IMR-90 (cell line): ENCODE measurements around the gene ABTB2. TPM values are rescaled to one million over a fixed set of nuclear protein-coding genes. Genes with fewer than 3 reads are reported as not detected.

Source experiments
- ATAC-seq: fragments of 200-7000 bp; cut with Tn5 transposase; 2 replicates; pipeline ENCODE4 v1.9.1; 2020; ENCODE audit warnings: low read depth, mild to moderate bottlenecking, moderate library complexity
- BruUV-seq: library from RNA; stranded (reverse); fragments of 400-500 nt; replicated peaks from 2 replicates; lab custom pipeline; 2021; lab: Mats Ljungman, UMichigan
- CTCF ChIA-PET: fragments of 300-600 bp; formaldehyde crosslinking; extraction: SDS; loops from one replicate; lab custom pipeline; 2021; ENCODE audit warnings: antibody characterized with exemption; lab: Yijun Ruan, JAX
- POLR2A ChIA-PET: fragments of 300-600 bp; sonication (Branson Sonifier 250); formaldehyde crosslinking; loops from one replicate; lab custom pipeline; 2022; ENCODE audit warnings: antibody characterized with exemption; ENCODE audit not compliant: unreplicated experiment; lab: Charles Lee
- DNase-seq: peaks from one replicate; pipeline ENCODE4 v3.0.0; 2013
- H2AFZ ChIP-seq: replicated peaks from 2 replicates; pipeline ENCODE3; 2013; ENCODE audit warnings: low read length, mild to moderate bottlenecking; ENCODE audit not compliant: poor library complexity
- H2AK5ac ChIP-seq: 2 replicates; pipeline ENCODE4 v1.6.1; 2013; ENCODE audit warnings: low read depth, low read length, inconsistent platforms
- H2AK9ac ChIP-seq: replicated peaks from 2 replicates; pipeline ENCODE3; 2013; ENCODE audit warnings: mild to moderate bottlenecking, low read depth, low read length, moderate library complexity; ENCODE audit not compliant: poor library complexity
- H2BK120ac ChIP-seq: 2 replicates; pipeline ENCODE4 v1.6.1; 2013; ENCODE audit warnings: low read depth, low read length, inconsistent platforms
- H2BK15ac ChIP-seq: 3 replicates; pipeline ENCODE4 v1.6.1; 2013; ENCODE audit warnings: low read depth, low read length, inconsistent platforms
- H2BK20ac ChIP-seq: 2 replicates; pipeline ENCODE4 v1.6.1; 2013; ENCODE audit warnings: low read depth, mild to moderate bottlenecking, inconsistent platforms, low read length, moderate library complexity
- H2BK5ac ChIP-seq: 2 replicates; pipeline ENCODE4 v1.6.1; 2013; ENCODE audit warnings: mild to moderate bottlenecking, low read depth, low read length, inconsistent platforms; ENCODE audit not compliant: poor library complexity, severe bottlenecking
- H3K14ac ChIP-seq: replicated peaks from 2 replicates; pipeline ENCODE4 v1.6.1; 2013; ENCODE audit warnings: low read depth, low read length, inconsistent platforms
- H3K18ac ChIP-seq: 2 replicates; pipeline ENCODE4 v1.6.1; 2013; ENCODE audit warnings: low read depth, low read length, control low read depth
- H3K23ac ChIP-seq: 2 replicates; pipeline ENCODE4 v1.6.1; 2013; ENCODE audit warnings: low read depth, low read length, inconsistent platforms
- H3K27ac ChIP-seq: 2 replicates; pipeline ENCODE4 v1.5.1; 2013; ENCODE audit warnings: mild to moderate bottlenecking, control low read depth, low read length; ENCODE audit not compliant: insufficient read depth
- H3K27me3 ChIP-seq: 2 replicates; pipeline ENCODE4 v1.6.1; 2013; ENCODE audit warnings: low read length; ENCODE audit not compliant: control insufficient read depth, insufficient read depth
- H3K36me3 ChIP-seq: 2 replicates; pipeline ENCODE4 v1.6.1; 2013; ENCODE audit warnings: low read length, mixed read lengths; ENCODE audit not compliant: control insufficient read depth, insufficient read depth
- H3K4ac ChIP-seq: 2 replicates; pipeline ENCODE4 v1.6.1; 2013; ENCODE audit warnings: low read depth, low read length, inconsistent platforms
- H3K4me1 ChIP-seq: 2 replicates; pipeline ENCODE4 v1.6.1; 2013; ENCODE audit warnings: low read length, mixed read lengths; ENCODE audit not compliant: control insufficient read depth, insufficient read depth
- H3K4me2 ChIP-seq: 2 replicates; pipeline ENCODE4 v1.6.1; 2013; ENCODE audit warnings: low read depth, mild to moderate bottlenecking, control low read depth, low read length, moderate library complexity
- H3K4me3 ChIP-seq: 2 replicates; pipeline ENCODE4 v1.5.1; 2013; ENCODE audit warnings: low read depth, mild to moderate bottlenecking, control low read depth, low read length, moderate library complexity; ENCODE audit not compliant: insufficient read depth
- H3K56ac ChIP-seq: 2 replicates; pipeline ENCODE4 v1.6.1; 2013; ENCODE audit warnings: low read length, inconsistent platforms; ENCODE audit not compliant: insufficient read depth; ENCODE audit errors: extremely low read depth
- H3K79me1 ChIP-seq, 2 experiments: 2 replicates each; pipeline ENCODE4 v1.6.1; 2013; ENCODE audit warnings: low read length in 2 of 2, inconsistent platforms in 1 of 2, low read depth in 1 of 2
- H3K9ac ChIP-seq: 2 replicates; pipeline ENCODE4 v1.6.1; 2013; ENCODE audit warnings: low read depth, low read length, control low read depth
- H3K9me1 ChIP-seq: 2 replicates; pipeline ENCODE4 v1.6.1; 2013; ENCODE audit warnings: low read length, inconsistent platforms; ENCODE audit not compliant: insufficient read depth
- H3K9me3 ChIP-seq: 2 replicates; pipeline ENCODE4 v1.6.1; 2013; ENCODE audit warnings: low read length; ENCODE audit not compliant: control insufficient read depth, insufficient read depth
- H4K20me1 ChIP-seq: 2 replicates; pipeline ENCODE4 v1.6.1; 2013; ENCODE audit warnings: low read length, inconsistent platforms; ENCODE audit not compliant: insufficient read depth
- H4K5ac ChIP-seq: 2 replicates; pipeline ENCODE4 v1.6.1; 2013; ENCODE audit warnings: mild to moderate bottlenecking, low read depth, low read length, control low read depth
- H4K8ac ChIP-seq, 2 experiments: 2 replicates each; pipeline ENCODE4 v1.6.1; 2013; ENCODE audit warnings: low read depth in 2 of 2, low read length in 2 of 2, control low read depth in 1 of 2, inconsistent platforms in 1 of 2
- H4K91ac ChIP-seq: 2 replicates; pipeline ENCODE4 v1.6.1; 2013; ENCODE audit warnings: low read depth, low read length, inconsistent platforms; ENCODE audit not compliant: insufficient read depth
- FOS ChIP-seq: fragments of 150-350 bp; IDR thresholded peaks from 2 replicates; pipeline ENCODE4 v1.6.1; 2016; ENCODE audit warnings: low read depth, low read length
- MXI1 ChIP-seq: IDR thresholded peaks from 2 replicates; pipeline ENCODE4 v1.6.1; 2012; ENCODE audit warnings: low read depth, mild to moderate bottlenecking, low read length, moderate library complexity, borderline replicate concordance
- NFE2L2 ChIP-seq: fragments of 150-350 bp; IDR thresholded peaks from 2 replicates; pipeline ENCODE4 v1.6.1; 2016; ENCODE audit warnings: low read depth, mild to moderate bottlenecking, low read length
- POLR2A ChIP-seq: IDR thresholded peaks from 2 replicates; pipeline ENCODE4 v1.6.1; 2012; ENCODE audit warnings: mild to moderate bottlenecking, low read depth, low read length
- RFX5 ChIP-seq: IDR thresholded peaks from 2 replicates; pipeline ENCODE4 v1.8.0; 2012; ENCODE audit warnings: low read depth, mild to moderate bottlenecking, low read length, moderate library complexity
- WGBS, 2 experiments: methylation state at CpG; one replicate each; pipeline versions ENCODE4 v1.1.5 to v1.1.7; 2013; ENCODE audit warnings: missing lambda C conversion rate in 2 of 2; ENCODE audit not compliant: insufficient read length in 1 of 2; ENCODE audit errors: extremely low coverage in 2 of 2; 5-methylcytosine and 5-hydroxymethylcytosine counted together
- dilution Hi-C: fragments of 300-500 bp; cut with HindIII; formaldehyde crosslinking; loops from one replicate; pipeline ENCODE4 v1.14.3; 2018; ENCODE audit warnings: low sequenced_read_pairs; ENCODE audit not compliant: unreplicated experiment
- in situ Hi-C: fragments of 300-500 bp; cut with MboI; formaldehyde crosslinking; loops from 3 replicates; pipeline ENCODE4 v1.14.3; 2019; ENCODE audit warnings: low sequenced_read_pairs, inconsistent platforms, mixed read lengths
- intact Hi-C: fragments of 100-400 bp; cut with micrococcal nuclease; formaldehyde crosslinking; loops from 2 replicates; pipeline ENCODE4 v1.10.0; 2022
- polyA plus RNA-seq, 3 experiments: library from polyadenylated mRNA; depleted of rRNA; stranded (reverse); fragments of >200 nt; gene quantifications; 2 replicates each; pipeline ENCODE4 v1.2.3, GENCODE V29; 2012; ENCODE audit warnings: low replicate concordance in 1 of 3
- total RNA-seq: library from RNA; depleted of rRNA; stranded (reverse); fragments of >200 nt; gene quantifications from 2 replicates; pipeline ENCODE4 v1.2.3, GENCODE V29; 2012
- TF ChIP-seq, protein P1 (sequence below): fragments of 150-350 bp; IDR thresholded peaks from 2 replicates; pipeline ENCODE4 v1.6.1; 2017; ENCODE audit warnings: mild to moderate bottlenecking, antibody characterized with exemption, low read length, low read depth

Gene ABTB2
- total and polyA plus RNA-seq, 2 of the 4 experiments (the other 2 are of a cell fraction): 0.18 to 2.0 TPM

DNA sequence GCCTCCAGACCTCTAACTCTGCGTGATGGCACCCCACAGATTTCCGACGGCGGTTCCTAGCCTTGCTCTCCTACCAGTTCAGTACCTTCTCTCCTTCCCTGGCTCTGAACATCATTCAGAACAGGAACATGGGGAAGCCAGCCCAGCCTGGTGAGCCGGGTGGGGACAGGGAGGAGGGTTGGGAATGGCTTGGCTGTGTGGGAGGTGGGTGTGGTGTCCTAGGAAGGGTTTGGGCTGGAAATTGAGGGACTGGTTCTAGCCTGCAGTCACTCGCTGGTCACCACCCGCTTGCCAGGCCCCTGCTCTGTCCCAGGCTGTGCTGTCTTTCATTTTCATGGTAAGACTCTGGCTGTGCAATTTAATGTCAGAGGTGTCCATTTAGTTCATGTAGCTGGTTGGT, 218.5 kb downstream of the ABTB2 start:
- Histone ChIP-seq H3K14ac (no peak overlapping the region), H4K20me1 (no peaks in the 10 kb centered on the region; the same call in 1 of the 2 replicates), H2AK5ac (no peak overlapping the region), H4K5ac (no peak overlapping the region), H4K91ac (no peak overlapping the region), H3K9me1 (peaks cover 7% of the 10 kb centered on the region), H3K36me3 (peaks cover 77% of the 10 kb centered on the region), H2BK15ac (no peak overlapping the region), H2AFZ (no peak overlapping the region), H3K4ac (no peak overlapping the region), H3K18ac (no peak overlapping the region), H3K9me3 (no peaks in the 10 kb centered on the region), H2BK5ac (no peak overlapping the region), H2AK9ac (no peak overlapping the region), H2BK120ac (no peak overlapping the region), H3K27me3 (no peaks in the 10 kb centered on the region), H2BK20ac (no peak overlapping the region), H3K79me1 (0 out of 4 replicates have a peak, but pooled peaks cover 4 to 8% of the 10 kb centered on the region in 2 experiments), H3K4me3 (no peak overlapping the region), H3K23ac (no peak overlapping the region), H3K27ac (no peak overlapping the region), H3K4me1 (no peaks in the 10 kb centered on the region), H4K8ac (no peak overlapping the region), H3K4me2 (no peak overlapping the region), H3K9ac (no peak overlapping the region), H3K56ac (no peak overlapping the region)
- intact Hi-C loops (no loop called here), dilution Hi-C loops (no loop called here), in situ Hi-C loops (no loop called here)
- TF ChIP-seq MXI1 (no peak), FOS (no peak), NFE2L2 (no peak), RFX5 (no peak), POLR2A (no peak)
- TF ChIP-seq, protein P1, sequence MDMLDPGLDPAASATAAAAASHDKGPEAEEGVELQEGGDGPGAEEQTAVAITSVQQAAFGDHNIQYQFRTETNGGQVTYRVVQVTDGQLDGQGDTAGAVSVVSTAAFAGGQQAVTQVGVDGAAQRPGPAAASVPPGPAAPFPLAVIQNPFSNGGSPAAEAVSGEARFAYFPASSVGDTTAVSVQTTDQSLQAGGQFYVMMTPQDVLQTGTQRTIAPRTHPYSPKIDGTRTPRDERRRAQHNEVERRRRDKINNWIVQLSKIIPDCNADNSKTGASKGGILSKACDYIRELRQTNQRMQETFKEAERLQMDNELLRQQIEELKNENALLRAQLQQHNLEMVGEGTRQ: no peak
- no TSS peak for BruUV-seq
- ATAC-seq: no peak
- ChIA-PET POLR2A (no interaction called here), CTCF (no interaction called here)
- no peak for DNase-seq
- no CpG with 5 or more reads among the region's 7 CpGs for WGBS, 2 experiments
